ENCODE measurements around the gene DFFB. TPM values are rescaled to one million over a fixed set of nuclear protein-coding genes. Genes with fewer than 3 reads are reported as not detected.

Gene DFFB
- total and polyA plus RNA-seq, 2 of the 13 experiments (the other 11 are each of a cell fraction or from before 2014, with no cell fraction given) = 4.6 to 9.3 TPM

DNA sequence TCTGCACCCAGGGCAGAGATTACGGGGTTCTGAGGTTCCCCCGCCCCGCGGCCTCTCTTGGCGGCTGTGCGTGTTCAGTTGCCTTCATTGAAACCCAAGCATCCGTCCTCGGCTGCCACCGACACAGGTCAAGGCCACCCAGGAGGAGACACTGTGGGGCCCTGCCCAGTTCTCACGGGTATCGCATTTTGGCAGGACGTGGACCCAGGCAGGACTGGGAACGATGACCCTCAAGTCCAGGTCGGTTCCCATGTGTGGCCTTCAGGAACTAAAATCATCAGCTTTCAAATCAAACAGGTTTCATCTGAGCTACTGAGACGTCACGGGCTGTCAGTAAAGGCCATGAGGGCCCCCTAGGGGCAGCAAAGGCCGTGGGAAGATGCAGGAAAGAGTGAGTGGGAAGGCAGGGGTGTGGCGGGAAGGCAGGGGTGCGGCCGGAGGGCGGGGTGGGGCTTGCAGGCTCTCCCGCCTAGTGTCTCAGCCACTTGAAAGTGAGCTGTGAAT is 49.8 kb downstream of the DFFB start (continued):
- TF ChIP-seq ZNF264 (CRISPR knock-in tag; IDR thresholded peaks at IDR 0.05) = no peak
- no peak for TF ChIP-seq NKX3-1 (CRISPR knock-in tag; IDR thresholded peaks at IDR 0.05)
- no peak for TF ChIP-seq RARG (CRISPR knock-in tag; IDR thresholded peaks at IDR 0.05; ENCODE audit: low read depth)
- no peak for TF ChIP-seq SIX1 (CRISPR knock-in tag; IDR thresholded peaks at IDR 0.05; ENCODE audit: borderline replicate concordance)
- TF ChIP-seq KLF16 (CRISPR knock-in tag; IDR thresholded peaks at IDR 0.05) = no peak
- no peak for TF ChIP-seq TMF1 (CRISPR knock-in tag; IDR thresholded peaks at IDR 0.05; ENCODE audit: low read depth)
- TF ChIP-seq ZSCAN25 (CRISPR knock-in tag; IDR thresholded peaks at IDR 0.05) = peak; percentile 96
- TF ChIP-seq FOXO1 (CRISPR knock-in tag; IDR thresholded peaks at IDR 0.05) = no peak

DNA sequence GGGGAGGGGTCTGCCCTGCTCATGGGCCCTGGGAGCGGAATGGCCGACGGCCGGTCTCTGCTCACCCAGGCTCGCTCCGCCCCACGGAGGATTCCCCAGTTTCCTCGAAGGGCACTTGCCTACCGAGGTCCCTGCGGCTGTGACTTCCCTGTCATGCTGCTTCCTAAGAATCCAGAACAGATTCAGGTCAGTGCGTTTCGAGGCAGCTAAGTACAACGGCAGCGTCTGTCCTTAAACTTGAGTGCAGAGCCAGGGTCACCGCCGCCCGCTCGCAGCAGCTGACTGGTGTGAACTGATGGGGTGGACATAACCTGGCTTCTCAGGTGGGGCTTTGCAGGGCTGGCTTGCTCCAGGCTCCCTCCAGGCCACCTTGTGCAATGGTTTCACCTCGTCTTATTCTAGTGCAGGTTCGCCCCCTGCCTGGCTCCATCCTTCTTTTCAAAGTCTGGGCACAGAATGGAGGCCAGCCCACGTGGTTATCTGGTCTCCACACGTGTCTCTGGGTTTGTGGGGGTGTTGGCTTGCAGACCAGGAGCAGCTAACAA is 50.4 kb downstream of the DFFB start:
- no peaks in the 10 kb centered on the region for H3K27me3 ChIP-seq (ENCODE audit: control insufficient read depth in 1 of 2, insufficient read depth in 2 of 2, low read length in 2 of 2)
- intact Hi-C loops (cut with micrococcal nuclease; ENCODE audit: unreplicated experiment) (loop anchor here (10.0 kb wide), 1 partner anchor 133 kb away; the partner anchor contains the start of gene SMIM1), in situ Hi-C loops (cut with HindIII; ENCODE audit: extremely low pct_ligation_motif_present, low pct_unique_long_range_greater_than_20kb) (loop anchor here (25.0 kb wide), 1 partner anchor 155 kb away; no protein-coding TSS in a partner anchor)
- H3K9me3 ChIP-seq (ENCODE audit: low read length) = no peaks in the 10 kb centered on the region
- FAIRE-seq = no peak
- no peak overlapping the region for H3K4me3 ChIP-seq (replicated peaks in 1 of 3; ENCODE audit: insufficient read depth in 1 of 3, low read depth in 2 of 3, low read length in 3 of 3)
- H3K79me2 ChIP-seq (ENCODE audit: insufficient read depth, low read length) = no peaks in the 10 kb centered on the region
- no peak overlapping the region for H3K27ac ChIP-seq (ENCODE audit: extremely low read length, insufficient read depth, low read length)
- H2AFZ ChIP-seq (ENCODE audit: low read length) = no peak overlapping the region
- DNase-seq (ENCODE audit: low spot score) = no peak
- no peak for ATAC-seq
- 82% methylated on average over 10 of the region's 22 CpGs for WGBS (ENCODE audit: low lambda C conversion rate)
- ChIA-PET CTCF (ENCODE audit: low intra/inter-chr PET ratio, low total read pairs) (no interaction called here), POLR2A (interaction anchor here (1.0 kb wide), 1 partner anchor 50 kb away, joined by 4 read pairs; the partner anchor contains the start of genes CEP104 and DFFB)
- peaks cover 51% of the 10 kb centered on the region for H3K4me1 ChIP-seq (ENCODE audit: insufficient read depth, low read length)
- BruUV-seq (replicated peaks) = no TSS peak
- TF ChIP-seq CEBPZ (IDR thresholded peaks at IDR 0.05; ENCODE audit: low read length) (no peak), MNT (IDR thresholded peaks at IDR 0.05) (peak; percentile 98)
- no peak overlapping the region for H3K4me2 ChIP-seq (ENCODE audit: low read depth, low read length)
- H3K36me3 ChIP-seq (replicated peaks in 1 of 2; ENCODE audit: control insufficient read depth in 1 of 2, insufficient read depth in 2 of 2, low read length in 2 of 2) = no peaks in the 10 kb centered on the region
- H4K20me1 ChIP-seq (ENCODE audit: insufficient read depth, low read length) = peaks cover 3% of the 10 kb centered on the region; the same call in 1 of the 2 replicates
- H3K9ac ChIP-seq (ENCODE audit: insufficient read depth, low read depth, low read length) = no peak overlapping the region

Measured in HepG2 (cell line).